WTC11 (cell line): ENCODE results near the gene TRMT112. TPM values are rescaled to one million over a fixed set of nuclear protein-coding genes. Genes with fewer than 3 reads are reported as not detected.
A peak's percentile ranks its signal among the peaks of the same experiment; 100 is the strongest.

Experiments used
- ATAC-seq: fragments of 200-7000 bp; cut with Tn5 transposase; 2 replicates; pipeline ENCODE4 v1.10.0; 2021; ENCODE audit warnings: mild to moderate bottlenecking, moderate library complexity
- CTCF ChIA-PET: fragments of 300-600 bp; sonication (Branson Sonifier 250); formaldehyde crosslinking; loops from one replicate; lab custom pipeline; 2021; ENCODE audit warnings: antibody characterized with exemption; lab: Charles Lee
- POLR2A ChIA-PET: fragments of 350-600 bp; sonication (Branson Sonifier 250); formaldehyde crosslinking; loops from one replicate; lab custom pipeline; 2021; ENCODE audit warnings: antibody characterized with exemption; lab: Charles Lee
- DNase-seq: peaks from one replicate; pipeline ENCODE4 v3.0.0; 2021; ENCODE audit warnings: low spot score
- H3K27ac Mint-ChIP-seq: 2 replicates; pipeline ENCODE4 v1.8.0; 2021; ENCODE audit warnings: mixed read lengths
- H3K27me3 Mint-ChIP-seq: 2 replicates; pipeline ENCODE4 v1.8.0; 2021; ENCODE audit warnings: low read depth, mild to moderate bottlenecking, moderate library complexity, mixed read lengths
- H3K36me3 Mint-ChIP-seq: 2 replicates; pipeline ENCODE4 v1.8.0; 2021; ENCODE audit warnings: mixed read lengths
- H3K4me1 Mint-ChIP-seq: 2 replicates; pipeline ENCODE4 v1.8.0; 2022; ENCODE audit warnings: mixed read lengths
- H3K4me3 Mint-ChIP-seq: 2 replicates; pipeline ENCODE4 v1.8.0; 2021; ENCODE audit warnings: mild to moderate bottlenecking, moderate library complexity, mixed read lengths
- H3K9me3 Mint-ChIP-seq: 2 replicates; pipeline ENCODE4 v1.8.0; 2021; ENCODE audit warnings: mixed read lengths
- EMX1 ChIP-seq: fragments of 250-450 bp; sonication (Bioruptor Pico); IDR thresholded peaks from 2 replicates; pipeline ENCODE4 v1.8.0; 2021; ENCODE audit warnings: mild to moderate bottlenecking
- FOXP1 ChIP-seq: sonication (generic); formaldehyde crosslinking; IDR thresholded peaks from 2 replicates; pipeline ENCODE4 v1.8.0; 2022; ENCODE audit warnings: missing genetic modification reagents, mild to moderate bottlenecking, moderate library complexity, borderline replicate concordance
- GTF2I ChIP-seq: fragments of 250-450 bp; sonication (Bioruptor Pico); conservative IDR thresholded peaks from 2 replicates; pipeline ENCODE4 v1.4.0; 2021; ENCODE audit warnings: mild to moderate bottlenecking
- HMGA2 ChIP-seq: fragments of 250-450 bp; sonication (Bioruptor Pico); IDR thresholded peaks from 2 replicates; pipeline ENCODE4 v1.4.0; 2021; ENCODE audit warnings: mild to moderate bottlenecking, moderate library complexity
- KAT7 ChIP-seq: sonication (generic); formaldehyde crosslinking; IDR thresholded peaks from 2 replicates; pipeline ENCODE4 v1.8.1; 2023; ENCODE audit warnings: missing genetic modification reagents, mild to moderate bottlenecking, borderline replicate concordance
- MXD4 ChIP-seq: fragments of 250-450 bp; sonication (Bioruptor Pico); IDR thresholded peaks from 2 replicates; pipeline ENCODE4 v1.8.0; 2021; ENCODE audit warnings: mild to moderate bottlenecking, moderate library complexity, borderline replicate concordance
- NR1H2 ChIP-seq: sonication (generic); formaldehyde crosslinking; IDR thresholded peaks from 2 replicates; pipeline ENCODE4 v1.9.0; 2021; ENCODE audit warnings: mild to moderate bottlenecking, moderate library complexity, missing genetic modification reagents
- SOX15 ChIP-seq: fragments of 250-450 bp; sonication (Bioruptor Pico); IDR thresholded peaks from 2 replicates; pipeline ENCODE4 v1.9.0; 2021; ENCODE audit warnings: mild to moderate bottlenecking
- TEAD4 ChIP-seq: sonication (generic); formaldehyde crosslinking; IDR thresholded peaks from 2 replicates; pipeline ENCODE4 v1.8.0; 2022; ENCODE audit warnings: mild to moderate bottlenecking, missing genetic modification reagents
- ZNF138 ChIP-seq: sonication (generic); formaldehyde crosslinking; conservative IDR thresholded peaks from 2 replicates; pipeline ENCODE4 v1.8.1; 2022; ENCODE audit warnings: mild to moderate bottlenecking, moderate library complexity, missing genetic modification reagents
- ZNF263 ChIP-seq: sonication (generic); formaldehyde crosslinking; IDR thresholded peaks from 2 replicates; pipeline ENCODE4 v1.8.1; 2022; ENCODE audit warnings: low read depth, mild to moderate bottlenecking, moderate library complexity, missing genetic modification reagents
- ZNF396 ChIP-seq: fragments of 250-450 bp; sonication (Bioruptor Pico); IDR thresholded peaks from 2 replicates; pipeline ENCODE4 v1.8.0; 2021; ENCODE audit warnings: mild to moderate bottlenecking, moderate library complexity, borderline replicate concordance
- ZNF416 ChIP-seq: fragments of 250-450 bp; sonication (Bioruptor Pico); IDR thresholded peaks from 2 replicates; pipeline ENCODE4 v1.9.0; 2021; ENCODE audit warnings: mild to moderate bottlenecking, inconsistent platforms
- total RNA-seq: library from RNA; stranded (reverse); gene quantifications from 3 replicates; pipeline ENCODE4 v1.2.3, GENCODE V29; 2021
- TF ChIP-seq, protein P1 (sequence below): sonication (generic); formaldehyde crosslinking; IDR thresholded peaks from 2 replicates; pipeline ENCODE4 v1.8.0; 2022; ENCODE audit warnings: mild to moderate bottlenecking, missing genetic modification reagents
- TF ChIP-seq, protein P2 (sequence below): sonication (generic); formaldehyde crosslinking; IDR thresholded peaks from 2 replicates; pipeline ENCODE4 v1.8.1; 2022; ENCODE audit warnings: low read depth, mild to moderate bottlenecking, moderate library complexity, missing genetic modification reagents, borderline replicate concordance
- TF ChIP-seq, protein P3 (sequence below): sonication (generic); formaldehyde crosslinking; IDR thresholded peaks from 2 replicates; pipeline ENCODE4 v1.8.1; 2022; ENCODE audit warnings: mild to moderate bottlenecking, moderate library complexity, missing genetic modification reagents
- TF ChIP-seq, protein P4 (sequence below): sonication (generic); formaldehyde crosslinking; IDR thresholded peaks from 2 replicates; pipeline ENCODE4 v1.8.1; 2023; ENCODE audit warnings: mild to moderate bottlenecking, missing genetic modification reagents, moderate library complexity
- TF ChIP-seq, protein P5 (sequence below): sonication (generic); formaldehyde crosslinking; IDR thresholded peaks from 2 replicates; pipeline ENCODE4 v1.8.0; 2022; ENCODE audit warnings: mild to moderate bottlenecking, missing genetic modification reagents
- TF ChIP-seq, protein P6 (sequence below): sonication (generic); formaldehyde crosslinking; IDR thresholded peaks from 2 replicates; pipeline ENCODE4 v1.8.1; 2023; ENCODE audit warnings: mild to moderate bottlenecking, moderate library complexity, missing genetic modification reagents
- TF ChIP-seq, protein P7 (sequence below): sonication (generic); formaldehyde crosslinking; conservative IDR thresholded peaks from 2 replicates; pipeline ENCODE4 v1.8.1; 2023; ENCODE audit warnings: mild to moderate bottlenecking, low read depth, missing genetic modification reagents, moderate library complexity

TRMT112 gene
- total RNA-seq, 1 experiment from 2014 or later, result 285 TPM

DNA sequence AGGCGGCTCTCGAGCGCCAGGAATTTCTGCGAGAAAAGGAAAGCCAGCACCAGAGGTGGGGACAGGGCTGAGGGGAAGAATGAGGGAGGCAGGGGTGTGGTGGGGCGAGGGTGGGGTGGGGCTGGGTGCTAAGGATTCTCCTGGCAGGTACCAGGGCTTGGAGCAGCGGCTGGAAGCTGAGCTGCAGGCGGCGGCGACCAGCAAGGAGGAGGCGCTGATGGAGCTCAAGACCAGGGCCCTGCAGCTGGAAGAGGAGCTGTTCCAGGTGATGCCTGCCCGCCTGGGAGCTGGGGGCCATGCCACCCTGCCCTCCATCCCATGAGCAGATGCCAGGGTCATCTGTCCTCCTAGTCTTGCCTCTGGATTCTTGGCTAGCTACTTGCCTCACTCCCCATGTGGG is 32.0 kb upstream of the TRMT112 start:
- TF ChIP-seq, protein P1, sequence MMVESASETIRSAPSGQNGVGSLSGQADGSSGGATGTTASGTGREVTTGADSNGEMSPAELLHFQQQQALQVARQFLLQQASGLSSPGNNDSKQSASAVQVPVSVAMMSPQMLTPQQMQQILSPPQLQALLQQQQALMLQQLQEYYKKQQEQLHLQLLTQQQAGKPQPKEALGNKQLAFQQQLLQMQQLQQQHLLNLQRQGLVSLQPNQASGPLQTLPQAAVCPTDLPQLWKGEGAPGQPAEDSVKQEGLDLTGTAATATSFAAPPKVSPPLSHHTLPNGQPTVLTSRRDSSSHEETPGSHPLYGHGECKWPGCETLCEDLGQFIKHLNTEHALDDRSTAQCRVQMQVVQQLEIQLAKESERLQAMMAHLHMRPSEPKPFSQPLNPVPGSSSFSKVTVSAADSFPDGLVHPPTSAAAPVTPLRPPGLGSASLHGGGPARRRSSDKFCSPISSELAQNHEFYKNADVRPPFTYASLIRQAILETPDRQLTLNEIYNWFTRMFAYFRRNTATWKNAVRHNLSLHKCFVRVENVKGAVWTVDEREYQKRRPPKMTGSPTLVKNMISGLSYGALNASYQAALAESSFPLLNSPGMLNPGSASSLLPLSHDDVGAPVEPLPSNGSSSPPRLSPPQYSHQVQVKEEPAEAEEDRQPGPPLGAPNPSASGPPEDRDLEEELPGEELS (CRISPR knock-in tag), result no peak
- TF ChIP-seq ZNF396 (CRISPR knock-in tag), result no peak
- no peak for ATAC-seq
- ChIA-PET POLR2A (interaction anchor here (0.7 to 1.7 kb wide), 2 partner anchors 32 to 48 kb away, joined by 4 to 5 read pairs; partner anchors contain the start of gene PRDX5), CTCF (interaction anchor here (1.5 to 10.4 kb wide), 4 partner anchors 8 to 300 kb away, joined by 5 to 437 read pairs (median 12); partner anchors contain the start of gene CCDC88B)
- Mint-ChIP-seq H3K4me1 (peaks cover 5% of the 10 kb centered on the region; the same call in 1 of the 2 replicates), H3K36me3 (no peaks in the 10 kb centered on the region), H3K9me3 (no peaks in the 10 kb centered on the region), H3K27me3 (no peaks in the 10 kb centered on the region), H3K27ac (no peak overlapping the region), H3K4me3 (no peak overlapping the region)
- DNase-seq, result no peak

DNA sequence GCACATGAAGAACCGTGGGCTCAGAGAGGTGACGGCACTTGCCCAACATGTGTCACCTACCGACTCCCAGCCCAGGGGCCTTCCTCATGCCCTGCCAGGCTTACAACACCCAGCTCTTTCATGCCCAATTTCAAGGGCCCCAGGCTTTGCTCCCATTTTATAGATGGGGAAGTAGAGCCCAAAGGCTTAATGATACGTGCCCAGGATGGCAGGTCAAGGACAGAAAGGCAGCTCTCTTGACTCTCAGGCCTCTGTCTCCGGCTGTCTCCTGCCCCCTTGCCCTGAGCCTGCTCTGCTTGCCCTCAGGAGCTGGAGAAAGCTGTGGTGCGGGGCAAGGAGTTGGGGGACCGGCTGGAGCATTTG is 31.6 kb upstream of the TRMT112 start:
- peaks cover 5% of the 10 kb centered on the region; the same call in 1 of the 2 replicates for H3K4me1 Mint-ChIP-seq
- no peak overlapping the region for H3K4me3 Mint-ChIP-seq
- ATAC-seq (no peak), DNase-seq (no peak)
- ChIA-PET POLR2A (interaction anchor here (0.7 to 1.7 kb wide), 2 partner anchors 31 to 48 kb away, joined by 4 to 5 read pairs; partner anchors contain the start of gene PRDX5), CTCF (interaction anchor here (1.0 to 10.4 kb wide), 7 partner anchors 8 to 300 kb away, joined by 4 to 437 read pairs (median 7); partner anchors contain the start of genes CCDC88B, PRDX5 and TRMT112)
- no peak overlapping the region for H3K27ac Mint-ChIP-seq
- H3K27me3 Mint-ChIP-seq, result no peaks in the 10 kb centered on the region
- no peaks in the 10 kb centered on the region for H3K36me3 Mint-ChIP-seq
- no peaks in the 10 kb centered on the region for H3K9me3 Mint-ChIP-seq
- TF ChIP-seq, protein P2, sequence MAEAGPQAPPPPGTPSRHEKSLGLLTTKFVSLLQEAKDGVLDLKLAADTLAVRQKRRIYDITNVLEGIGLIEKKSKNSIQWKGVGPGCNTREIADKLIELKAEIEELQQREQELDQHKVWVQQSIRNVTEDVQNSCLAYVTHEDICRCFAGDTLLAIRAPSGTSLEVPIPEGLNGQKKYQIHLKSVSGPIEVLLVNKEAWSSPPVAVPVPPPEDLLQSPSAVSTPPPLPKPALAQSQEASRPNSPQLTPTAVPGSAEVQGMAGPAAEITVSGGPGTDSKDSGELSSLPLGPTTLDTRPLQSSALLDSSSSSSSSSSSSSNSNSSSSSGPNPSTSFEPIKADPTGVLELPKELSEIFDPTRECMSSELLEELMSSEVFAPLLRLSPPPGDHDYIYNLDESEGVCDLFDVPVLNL (CRISPR knock-in tag), result no peak
- TF ChIP-seq, protein P3, sequence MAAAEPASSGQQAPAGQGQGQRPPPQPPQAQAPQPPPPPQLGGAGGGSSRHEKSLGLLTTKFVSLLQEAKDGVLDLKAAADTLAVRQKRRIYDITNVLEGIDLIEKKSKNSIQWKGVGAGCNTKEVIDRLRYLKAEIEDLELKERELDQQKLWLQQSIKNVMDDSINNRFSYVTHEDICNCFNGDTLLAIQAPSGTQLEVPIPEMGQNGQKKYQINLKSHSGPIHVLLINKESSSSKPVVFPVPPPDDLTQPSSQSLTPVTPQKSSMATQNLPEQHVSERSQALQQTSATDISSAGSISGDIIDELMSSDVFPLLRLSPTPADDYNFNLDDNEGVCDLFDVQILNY (CRISPR knock-in tag), result no peak
- no peak for TF ChIP-seq EMX1 (CRISPR knock-in tag)
- no peak for TF ChIP-seq FOXP1 (CRISPR knock-in tag)
- no peak for TF ChIP-seq MXD4 (CRISPR knock-in tag)
- TF ChIP-seq NR1H2, result no peak
- no peak for TF ChIP-seq SOX15 (CRISPR knock-in tag)
- no peak for TF ChIP-seq ZNF138 (CRISPR knock-in tag)
- no peak for TF ChIP-seq GTF2I (CRISPR knock-in tag)
- no peak for TF ChIP-seq TEAD4

DNA sequence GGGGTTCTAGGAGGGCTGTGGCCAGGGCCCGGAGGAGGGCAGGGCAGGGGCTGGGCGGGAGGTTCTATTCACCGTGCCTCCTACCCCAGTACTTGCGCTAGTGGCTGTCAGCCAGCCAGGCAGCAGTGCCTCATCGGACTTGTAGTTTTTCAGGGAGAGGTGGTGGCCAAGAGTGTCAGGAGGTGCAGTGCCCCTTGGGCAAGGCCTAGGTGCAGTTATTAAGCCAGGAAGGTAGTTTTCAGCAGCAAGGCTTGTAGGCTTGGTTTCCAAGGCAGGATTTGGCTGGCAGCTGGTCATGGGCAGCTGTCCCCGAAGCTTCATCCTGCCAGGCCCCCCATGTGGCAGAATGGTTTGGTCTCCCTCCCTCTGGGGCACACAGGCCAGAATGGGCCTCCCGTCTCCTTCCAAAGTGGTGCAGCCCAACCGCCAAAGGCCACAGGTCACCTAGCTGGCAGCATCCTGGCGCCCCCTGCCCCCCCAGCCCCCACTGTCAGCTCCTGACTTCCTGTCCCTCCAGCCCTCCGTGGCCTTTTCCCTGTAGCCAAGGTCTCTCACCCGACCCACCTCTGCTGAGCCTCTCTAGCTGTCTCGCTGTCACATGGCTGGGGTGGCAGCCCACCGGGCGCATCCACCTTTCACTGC is 31.1 kb upstream of the TRMT112 start:
- ChIA-PET POLR2A (interaction anchor here (0.6 to 1.7 kb wide), 5 partner anchors 12 to 80 kb away, joined by 3 to 5 read pairs (median 4); partner anchors contain the start of gene PRDX5), CTCF (interaction anchor here (0.7 to 10.4 kb wide), 8 partner anchors 7 to 301 kb away, joined by 3 to 437 read pairs (median 7); partner anchors contain the start of genes CCDC88B, PRDX5 and TRMT112)
- Mint-ChIP-seq H3K9me3 (no peaks in the 10 kb centered on the region), H3K27ac (no peak overlapping the region), H3K36me3 (no peaks in the 10 kb centered on the region), H3K4me3 (no peak overlapping the region), H3K27me3 (no peaks in the 10 kb centered on the region), H3K4me1 (peaks cover 5% of the 10 kb centered on the region; the same call in 1 of the 2 replicates)
- DNase-seq (no peak), ATAC-seq (peak; percentile 27)
- TF ChIP-seq, protein P4, sequence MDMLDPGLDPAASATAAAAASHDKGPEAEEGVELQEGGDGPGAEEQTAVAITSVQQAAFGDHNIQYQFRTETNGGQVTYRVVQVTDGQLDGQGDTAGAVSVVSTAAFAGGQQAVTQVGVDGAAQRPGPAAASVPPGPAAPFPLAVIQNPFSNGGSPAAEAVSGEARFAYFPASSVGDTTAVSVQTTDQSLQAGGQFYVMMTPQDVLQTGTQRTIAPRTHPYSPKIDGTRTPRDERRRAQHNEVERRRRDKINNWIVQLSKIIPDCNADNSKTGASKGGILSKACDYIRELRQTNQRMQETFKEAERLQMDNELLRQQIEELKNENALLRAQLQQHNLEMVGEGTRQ (CRISPR knock-in tag), result no peak
- TF ChIP-seq, protein P5, sequence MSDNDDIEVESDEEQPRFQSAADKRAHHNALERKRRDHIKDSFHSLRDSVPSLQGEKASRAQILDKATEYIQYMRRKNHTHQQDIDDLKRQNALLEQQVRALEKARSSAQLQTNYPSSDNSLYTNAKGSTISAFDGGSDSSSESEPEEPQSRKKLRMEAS (CRISPR knock-in tag), result no peak
- TF ChIP-seq ZNF416 (no peak), HMGA2 (no peak), ZNF263 (no peak), KAT7 (CRISPR knock-in tag) (no peak)
- TF ChIP-seq, protein P3 (CRISPR knock-in tag), result no peak
- TF ChIP-seq, protein P6, sequence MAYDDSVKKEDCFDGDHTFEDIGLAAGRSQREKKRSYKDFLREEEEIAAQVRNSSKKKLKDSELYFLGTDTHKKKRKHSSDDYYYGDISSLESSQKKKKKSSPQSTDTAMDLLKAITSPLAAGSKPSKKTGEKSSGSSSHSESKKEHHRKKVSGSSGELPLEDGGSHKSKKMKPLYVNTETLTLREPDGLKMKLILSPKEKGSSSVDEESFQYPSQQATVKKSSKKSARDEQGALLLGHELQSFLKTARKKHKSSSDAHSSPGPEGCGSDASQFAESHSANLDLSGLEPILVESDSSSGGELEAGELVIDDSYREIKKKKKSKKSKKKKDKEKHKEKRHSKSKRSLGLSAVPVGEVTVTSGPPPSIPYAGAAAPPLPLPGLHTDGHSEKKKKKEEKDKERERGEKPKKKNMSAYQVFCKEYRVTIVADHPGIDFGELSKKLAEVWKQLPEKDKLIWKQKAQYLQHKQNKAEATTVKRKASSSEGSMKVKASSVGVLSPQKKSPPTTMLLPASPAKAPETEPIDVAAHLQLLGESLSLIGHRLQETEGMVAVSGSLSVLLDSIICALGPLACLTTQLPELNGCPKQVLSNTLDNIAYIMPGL (CRISPR knock-in tag), result no peak
- TF ChIP-seq, protein P7, sequence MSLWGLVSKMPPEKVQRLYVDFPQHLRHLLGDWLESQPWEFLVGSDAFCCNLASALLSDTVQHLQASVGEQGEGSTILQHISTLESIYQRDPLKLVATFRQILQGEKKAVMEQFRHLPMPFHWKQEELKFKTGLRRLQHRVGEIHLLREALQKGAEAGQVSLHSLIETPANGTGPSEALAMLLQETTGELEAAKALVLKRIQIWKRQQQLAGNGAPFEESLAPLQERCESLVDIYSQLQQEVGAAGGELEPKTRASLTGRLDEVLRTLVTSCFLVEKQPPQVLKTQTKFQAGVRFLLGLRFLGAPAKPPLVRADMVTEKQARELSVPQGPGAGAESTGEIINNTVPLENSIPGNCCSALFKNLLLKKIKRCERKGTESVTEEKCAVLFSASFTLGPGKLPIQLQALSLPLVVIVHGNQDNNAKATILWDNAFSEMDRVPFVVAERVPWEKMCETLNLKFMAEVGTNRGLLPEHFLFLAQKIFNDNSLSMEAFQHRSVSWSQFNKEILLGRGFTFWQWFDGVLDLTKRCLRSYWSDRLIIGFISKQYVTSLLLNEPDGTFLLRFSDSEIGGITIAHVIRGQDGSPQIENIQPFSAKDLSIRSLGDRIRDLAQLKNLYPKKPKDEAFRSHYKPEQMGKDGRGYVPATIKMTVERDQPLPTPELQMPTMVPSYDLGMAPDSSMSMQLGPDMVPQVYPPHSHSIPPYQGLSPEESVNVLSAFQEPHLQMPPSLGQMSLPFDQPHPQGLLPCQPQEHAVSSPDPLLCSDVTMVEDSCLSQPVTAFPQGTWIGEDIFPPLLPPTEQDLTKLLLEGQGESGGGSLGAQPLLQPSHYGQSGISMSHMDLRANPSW, result no peak
